Fibroblast of lung (primary cell): ENCODE data around the gene DNHD1. TPM values are rescaled to one million over a fixed set of nuclear protein-coding genes. Genes with fewer than 3 reads are reported as not detected.

Experiments
- DNase-seq, 2 donors: peaks; one replicate each; pipeline versions ENCODE4 v3.0.0 to v3.0.0-alpha.2; 2010; ENCODE audit warnings: low read depth in 2 of 2
- H2AFZ ChIP-seq: 2 replicates; pipeline ENCODE4 v1.5.1; 2012; ENCODE audit warnings: low read length, control low read depth, inconsistent platforms
- H3K27ac ChIP-seq: 2 replicates; pipeline ENCODE4 v1.5.1; 2011; ENCODE audit warnings: low read length, control low read depth; ENCODE audit not compliant: insufficient read depth
- H3K27me3 ChIP-seq: 2 replicates; pipeline ENCODE4 v1.5.1; 2011; ENCODE audit warnings: mild to moderate bottlenecking, low read length; ENCODE audit not compliant: control insufficient read depth, insufficient read depth
- H3K36me3 ChIP-seq: 2 replicates; pipeline ENCODE4 v1.5.1; 2011; ENCODE audit warnings: low read length; ENCODE audit not compliant: control insufficient read depth, insufficient read depth
- H3K4me1 ChIP-seq: 2 replicates; pipeline ENCODE4 v1.5.1; 2011; ENCODE audit warnings: low read length; ENCODE audit not compliant: control insufficient read depth, insufficient read depth; ENCODE audit errors: extremely low read depth
- H3K4me2 ChIP-seq: 2 replicates; pipeline ENCODE4 v1.5.1; 2011; ENCODE audit warnings: low read length, control low read depth; ENCODE audit not compliant: insufficient read depth; ENCODE audit errors: extremely low read depth
- H3K4me3 ChIP-seq, 4 experiments: fragments of 200-600 bp in 1 of 4; sonication (generic) in 1 of 4; replicated peaks in 1 of 4; 2 replicates each; pipeline ENCODE4 v1.5.1; 2011 to 2016; ENCODE audit warnings: low read length in 4 of 4, low read depth in 3 of 4, mild to moderate bottlenecking in 3 of 4, control low read depth in 2 of 4, inconsistent platforms in 1 of 4, mixed read lengths in 1 of 4; ENCODE audit not compliant: insufficient read depth in 1 of 4; ENCODE audit errors: control extremely low read depth in 1 of 4
- H3K79me2 ChIP-seq: 2 replicates; pipeline ENCODE4 v1.5.1; 2012; ENCODE audit warnings: mild to moderate bottlenecking, low read length, inconsistent platforms; ENCODE audit not compliant: control insufficient read depth, insufficient read depth
- H3K9ac ChIP-seq: 2 replicates; pipeline ENCODE4 v1.5.1; 2011; ENCODE audit warnings: mild to moderate bottlenecking, low read length, control low read depth; ENCODE audit not compliant: insufficient read depth
- H3K9me3 ChIP-seq: 2 replicates; pipeline ENCODE4 v1.5.1; 2012; ENCODE audit warnings: low read depth, low read length; ENCODE audit not compliant: control insufficient read depth, insufficient read depth
- H4K20me1 ChIP-seq: 2 replicates; pipeline ENCODE4 v1.5.1; 2011; ENCODE audit warnings: low read length; ENCODE audit not compliant: control insufficient read depth, insufficient read depth; ENCODE audit errors: extremely low read depth
- CTCF ChIP-seq, 2 donors: IDR thresholded peaks in 1 of 2; conservative IDR thresholded peaks in 1 of 2; 1 replicate in 1 of 2; 2 replicates in 1 of 2; pipeline ENCODE4 v1.5.1; 2011 to 2012; ENCODE audit warnings: low read length in 2 of 2, control low read depth in 1 of 2, inconsistent platforms in 1 of 2, low read depth in 1 of 2, mild to moderate bottlenecking in 1 of 2
- EZH2 ChIP-seq: IDR thresholded peaks from 2 replicates; pipeline ENCODE4 v1.5.1; 2012; ENCODE audit warnings: low read length, control low read depth, mild to moderate bottlenecking; ENCODE audit errors: missing control alignments
- polyA plus RNA-seq, 2 donors: library from polyadenylated mRNA; depleted of rRNA in 1 of 2; stranded (reverse) in 1 of 2; unstranded in 1 of 2; fragments of >200 nt; gene quantifications; 2 replicates each; pipeline ENCODE4 v1.2.1, GENCODE V29; 2011 to 2012; ENCODE audit warnings: missing spikeins in 1 of 2
- total RNA-seq: library from RNA; depleted of rRNA; stranded (reverse); fragments of >200 nt; gene quantifications from 2 replicates; pipeline ENCODE4 v1.2.1, GENCODE V29; 2014

Gene DNHD1
- total and polyA plus RNA-seq, 2 donors (not counting 1 experiment from before 2014, with no cell fraction given): 2.2 to 14.7 TPM

GRCh38 chr11:6488821-6489220 is 8.3 kb upstream of the DNHD1 start:
- H3K27ac ChIP-seq: no peak overlapping the region
- TF ChIP-seq CTCF (conservative IDR thresholded peaks at IDR 0.05 in 1 of 2, IDR thresholded peaks at IDR 0.05 in 1 of 2; ENCODE audit: low read depth in 1 of 2, low read length in 2 of 2): no peak
- TF ChIP-seq EZH2: no peak
- no peak overlapping the region for H3K9ac ChIP-seq
- H3K4me1 ChIP-seq: no peaks in the 10 kb centered on the region
- no peak for DNase-seq
- no peaks in the 10 kb centered on the region for H3K9me3 ChIP-seq
- H3K4me2 ChIP-seq: no peak overlapping the region
- no peak overlapping the region for H2AFZ ChIP-seq
- no peaks in the 10 kb centered on the region for H3K27me3 ChIP-seq
- H3K4me3 ChIP-seq: no peak overlapping the region
- H3K79me2 ChIP-seq: no peaks in the 10 kb centered on the region
- H3K36me3 ChIP-seq: peaks cover 9% of the 10 kb centered on the region
- no peaks in the 10 kb centered on the region for H4K20me1 ChIP-seq

GRCh38 chr11:6489306-6489705 is 7.8 kb upstream of the DNHD1 start:
- TF ChIP-seq CTCF (conservative IDR thresholded peaks at IDR 0.05 in 1 of 2, IDR thresholded peaks at IDR 0.05 in 1 of 2; ENCODE audit: low read depth in 1 of 2, low read length in 2 of 2) (no peak), EZH2 (no peak)
- no peak overlapping the region for H3K4me3 ChIP-seq

GRCh38 chr11:6498121-6498520 is 1.0 kb downstream of the DNHD1 start:
- Histone ChIP-seq H3K27me3 (no peaks in the 10 kb centered on the region), H3K4me3 (peak overlapping the region in 1 of 4 experiments; percentile 38), H3K79me2 (no peaks in the 10 kb centered on the region), H3K4me1 (peaks cover 2% of the 10 kb centered on the region), H2AFZ (no peak overlapping the region), H3K9ac (no peak overlapping the region), H3K4me2 (no peak overlapping the region), H3K27ac (no peak overlapping the region), H3K36me3 (peaks cover 5% of the 10 kb centered on the region), H3K9me3 (no peaks in the 10 kb centered on the region), H4K20me1 (no peaks in the 10 kb centered on the region)
- TF ChIP-seq EZH2: no peak
- no peak for TF ChIP-seq CTCF (conservative IDR thresholded peaks at IDR 0.05 in 1 of 2, IDR thresholded peaks at IDR 0.05 in 1 of 2; ENCODE audit: low read depth in 1 of 2, low read length in 2 of 2)
- peak; percentile 43 to 68 for DNase-seq

More at GRCh38 chr11:6489306-6489705, 7.8 kb upstream of the DNHD1 start:
- no peak for DNase-seq
- Histone ChIP-seq H3K27me3 (no peaks in the 10 kb centered on the region), H2AFZ (no peak overlapping the region), H4K20me1 (no peaks in the 10 kb centered on the region), H3K4me1 (no peaks in the 10 kb centered on the region), H3K9ac (no peak overlapping the region), H3K4me2 (no peak overlapping the region), H3K36me3 (peaks cover 9% of the 10 kb centered on the region), H3K27ac (no peak overlapping the region), H3K79me2 (no peaks in the 10 kb centered on the region), H3K9me3 (no peaks in the 10 kb centered on the region)
